Ascending aorta (tissue), 2 donors: ENCODE measurements around the gene FAM83C. TPM values are rescaled to one million over a fixed set of nuclear protein-coding genes. Genes with fewer than 3 reads are reported as not detected.
"Not testable (repeated sequence)": the region's sequence is repeated elsewhere in the genome, so short reads cannot be mapped to it uniquely, and the experiment has no call there.

Experiments used
- DNase-seq, 2 donors: peaks; one replicate each; pipeline ENCODE4 v3.0.0-alpha.2; 2019; ENCODE audit warnings: low spot score in 2 of 2
- H3K27ac ChIP-seq, 2 donors: fragments of 200-600 bp; sonication (generic); one replicate each; pipeline ENCODE4 v1.5.1; 2016 to 2017; ENCODE audit warnings: mild to moderate bottlenecking in 1 of 2
- H3K27me3 ChIP-seq: fragments of 200-600 bp; sonication (generic); one replicate; pipeline ENCODE4 v1.5.1; 2017
- H3K36me3 ChIP-seq, 2 donors: fragments of 200-600 bp; sonication (generic); one replicate each; pipeline ENCODE4 v1.5.1; 2016
- H3K4me1 ChIP-seq, 2 donors: fragments of 200-600 bp; sonication (generic); one replicate each; pipeline ENCODE4 v1.5.1; 2016 to 2017; ENCODE audit warnings: mild to moderate bottlenecking in 1 of 2
- H3K4me3 ChIP-seq, 2 donors: fragments of 200-600 bp; sonication (generic); one replicate each; pipeline ENCODE4 v1.5.1; 2016 to 2017; ENCODE audit warnings: mild to moderate bottlenecking in 1 of 2
- H3K9me3 ChIP-seq, 2 donors: fragments of 200-600 bp; sonication (generic); one replicate each; pipeline ENCODE4 v1.5.1; 2016
- CTCF ChIP-seq, 3 experiments: fragments of 200-600 bp in 2 of 3; fragments of 450-650 bp in 1 of 3; sonication (generic) in 2 of 3; IDR thresholded peaks; one replicate each; pipeline ENCODE4 v1.5.1; 2016 to 2019; ENCODE audit warnings: antibody characterized with exemption in 3 of 3, mild to moderate bottlenecking in 1 of 3, moderate library complexity in 1 of 3
- intact Hi-C: fragments of 100-400 bp; cut with DNase I; formaldehyde crosslinking; loops from one replicate; pipeline ENCODE4 v1.15.1; 2023
- total RNA-seq: library from RNA; depleted of rRNA; stranded (reverse); fragments of >200 nt; gene quantifications from one replicate; pipeline ENCODE4 v1.1.0, GENCODE V29; 2016

The FAM83C gene
- total RNA-seq, 1 donor from 2014 or later = not detected

GRCh38 chr20:35253010-35253409 lies 39.2 kb downstream of the FAM83C start:
- Histone ChIP-seq H3K27ac (no peak overlapping the region), H3K4me1 (peaks cover 0 to 4% of the 10 kb centered on the region in 2 donors), H3K36me3 (peaks cover 0 to 10% of the 10 kb centered on the region in 2 donors), H3K9me3 (no peaks in the 10 kb centered on the region), H3K4me3 (no peak overlapping the region), H3K27me3 (no peaks in the 10 kb centered on the region)
- no peak for DNase-seq
- no peak for TF ChIP-seq CTCF (IDR thresholded peaks at IDR 0.05)
- intact Hi-C loops = no loop called here

- DNase-seq, H3K9me3 ChIP-seq, H3K27me3 ChIP-seq, H3K4me3 ChIP-seq, H3K4me1 ChIP-seq, H3K27ac ChIP-seq, intact Hi-C loops: not testable (repeated sequence)
- H3K36me3 ChIP-seq = peaks cover 0 to 10% of the 10 kb centered on the region in 2 donors
Observed at GRCh38 chr20:35252598-35252997, 39.6 kb downstream of the FAM83C start.

GRCh38 chr20:35252037-35252461 lies 40.2 kb downstream of the FAM83C start:
- H3K27ac ChIP-seq = no peak overlapping the region
- TF ChIP-seq CTCF (IDR thresholded peaks at IDR 0.05) = no peak
- H3K4me1 ChIP-seq = no peaks in the 10 kb centered on the region
- no peak for DNase-seq
- intact Hi-C loops = no loop called here
- H3K36me3 ChIP-seq = peaks cover 0 to 10% of the 10 kb centered on the region in 2 donors
- no peaks in the 10 kb centered on the region for H3K9me3 ChIP-seq
- no peak overlapping the region for H3K4me3 ChIP-seq
- no peaks in the 10 kb centered on the region for H3K27me3 ChIP-seq

- Histone ChIP-seq H3K4me1 (no peaks in the 10 kb centered on the region), H3K4me3 (no peak overlapping the region), H3K9me3 (no peaks in the 10 kb centered on the region), H3K27ac (no peak overlapping the region), H3K27me3 (no peaks in the 10 kb centered on the region), H3K36me3 (peaks cover 0 to 10% of the 10 kb centered on the region in 2 donors)
- no peak for TF ChIP-seq CTCF (IDR thresholded peaks at IDR 0.05)
- DNase-seq = no peak
- intact Hi-C loops = no loop called here
Observed at GRCh38 chr20:35251613-35251940, 40.6 kb downstream of the FAM83C start.

GRCh38 chr20:35248641-35249475 lies 43.4 kb downstream of the FAM83C start:
- Histone ChIP-seq H3K36me3 (peaks cover 0 to 6% of the 10 kb centered on the region in 2 donors), H3K27ac (no peak overlapping the region), H3K27me3 (no peaks in the 10 kb centered on the region), H3K4me1 (no peaks in the 10 kb centered on the region), H3K9me3 (no peaks in the 10 kb centered on the region), H3K4me3 (no peak overlapping the region)
- no peak for TF ChIP-seq CTCF (IDR thresholded peaks at IDR 0.05)
- intact Hi-C loops = no loop called here
- DNase-seq = no peak

- H3K27me3 ChIP-seq = no peaks in the 10 kb centered on the region
- H3K9me3 ChIP-seq = no peaks in the 10 kb centered on the region
- H3K4me1 ChIP-seq = no peaks in the 10 kb centered on the region
- TF ChIP-seq CTCF (IDR thresholded peaks at IDR 0.05) = no peak
- H3K36me3 ChIP-seq = peaks cover 0 to 9% of the 10 kb centered on the region in 2 donors
- no peak for DNase-seq
- no peak overlapping the region for H3K4me3 ChIP-seq
- H3K27ac ChIP-seq = no peak overlapping the region
- intact Hi-C loops = no loop called here
Observed at GRCh38 chr20:35246723-35247122, 45.5 kb downstream of the FAM83C start.
